WTC11 (cell line): Measurements from ENCODE around the gene TNFRSF1B. TPM values are rescaled to one million over a fixed set of nuclear protein-coding genes. Genes with fewer than 3 reads are reported as not detected.
A peak's percentile ranks its signal among the peaks of the same experiment; 100 is the strongest.

Experiments
- ATAC-seq: fragments of 200-7000 bp; cut with Tn5 transposase; 2 replicates; pipeline ENCODE4 v1.10.0; 2021; ENCODE audit warnings: mild to moderate bottlenecking, moderate library complexity
- CTCF ChIA-PET: fragments of 300-600 bp; sonication (Branson Sonifier 250); formaldehyde crosslinking; loops from one replicate; lab custom pipeline; 2021; ENCODE audit warnings: antibody characterized with exemption; lab: Charles Lee
- POLR2A ChIA-PET: fragments of 350-600 bp; sonication (Branson Sonifier 250); formaldehyde crosslinking; loops from one replicate; lab custom pipeline; 2021; ENCODE audit warnings: antibody characterized with exemption; lab: Charles Lee
- DNase-seq: peaks from one replicate; pipeline ENCODE4 v3.0.0; 2021; ENCODE audit warnings: low spot score
- H3K27ac Mint-ChIP-seq: 2 replicates; pipeline ENCODE4 v1.8.0; 2021; ENCODE audit warnings: mixed read lengths
- H3K27me3 Mint-ChIP-seq: 2 replicates; pipeline ENCODE4 v1.8.0; 2021; ENCODE audit warnings: low read depth, mild to moderate bottlenecking, moderate library complexity, mixed read lengths
- H3K36me3 Mint-ChIP-seq: 2 replicates; pipeline ENCODE4 v1.8.0; 2021; ENCODE audit warnings: mixed read lengths
- H3K4me1 Mint-ChIP-seq: 2 replicates; pipeline ENCODE4 v1.8.0; 2022; ENCODE audit warnings: mixed read lengths
- H3K4me3 Mint-ChIP-seq: 2 replicates; pipeline ENCODE4 v1.8.0; 2021; ENCODE audit warnings: mild to moderate bottlenecking, moderate library complexity, mixed read lengths
- H3K9me3 Mint-ChIP-seq: 2 replicates; pipeline ENCODE4 v1.8.0; 2021; ENCODE audit warnings: mixed read lengths
- EMX1 ChIP-seq: fragments of 250-450 bp; sonication (Bioruptor Pico); IDR thresholded peaks from 2 replicates; pipeline ENCODE4 v1.8.0; 2021; ENCODE audit warnings: mild to moderate bottlenecking
- ESRRA ChIP-seq: sonication (generic); formaldehyde crosslinking; IDR thresholded peaks from 2 replicates; pipeline ENCODE4 v1.8.1; 2022; ENCODE audit warnings: mild to moderate bottlenecking, missing genetic modification reagents, borderline replicate concordance
- FOXP1 ChIP-seq: sonication (generic); formaldehyde crosslinking; IDR thresholded peaks from 2 replicates; pipeline ENCODE4 v1.8.0; 2022; ENCODE audit warnings: missing genetic modification reagents, mild to moderate bottlenecking, moderate library complexity, borderline replicate concordance
- JAZF1 ChIP-seq: fragments of 250-450 bp; sonication (Bioruptor Pico); IDR thresholded peaks from 2 replicates; pipeline ENCODE4 v1.9.0; 2021; ENCODE audit warnings: moderate library complexity, mild to moderate bottlenecking, inconsistent platforms
- NFE2L1 ChIP-seq: sonication (generic); formaldehyde crosslinking; IDR thresholded peaks from 2 replicates; pipeline ENCODE4 v1.8.1; 2023; ENCODE audit warnings: missing genetic modification reagents
- PRRX2 ChIP-seq: fragments of 250-450 bp; sonication (Bioruptor Pico); IDR thresholded peaks from 2 replicates; pipeline ENCODE4 v1.8.0; 2021; ENCODE audit warnings: mild to moderate bottlenecking
- TEAD1 ChIP-seq: sonication (generic); formaldehyde crosslinking; IDR thresholded peaks from 2 replicates; pipeline ENCODE4 v1.8.0; 2022; ENCODE audit warnings: mild to moderate bottlenecking, missing genetic modification reagents
- ZNF121 ChIP-seq: sonication (generic); formaldehyde crosslinking; IDR thresholded peaks from 2 replicates; pipeline ENCODE4 v1.8.0; 2023; ENCODE audit warnings: missing genetic modification reagents
- total RNA-seq: library from RNA; stranded (reverse); gene quantifications from 3 replicates; pipeline ENCODE4 v1.2.3, GENCODE V29; 2021
- TF ChIP-seq, protein P1 (sequence below): fragments of 250-450 bp; sonication (Bioruptor Pico); IDR thresholded peaks from 2 replicates; pipeline ENCODE4 v1.9.0; 2021; ENCODE audit warnings: mild to moderate bottlenecking
- TF ChIP-seq, protein P2 (sequence below): fragments of 250-450 bp; sonication (Bioruptor Pico); conservative IDR thresholded peaks from 2 replicates; pipeline ENCODE4 v1.9.0; 2021; ENCODE audit warnings: mild to moderate bottlenecking
- TF ChIP-seq, protein P3 (sequence below): fragments of 250-450 bp; sonication (Bioruptor Pico); IDR thresholded peaks from 2 replicates; pipeline ENCODE4 v1.9.0; 2021; ENCODE audit warnings: moderate library complexity, mild to moderate bottlenecking, inconsistent platforms, borderline replicate concordance
- TF ChIP-seq, protein P4 (sequence below): sonication (generic); formaldehyde crosslinking; IDR thresholded peaks from 2 replicates; pipeline ENCODE4 v1.8.1; 2023; ENCODE audit warnings: mild to moderate bottlenecking, missing genetic modification reagents, moderate library complexity
- TF ChIP-seq, protein P5 (sequence below): sonication (generic); formaldehyde crosslinking; IDR thresholded peaks from 2 replicates; pipeline ENCODE4 v1.8.0; 2022; ENCODE audit warnings: mild to moderate bottlenecking, missing genetic modification reagents
- TF ChIP-seq, protein P6 (sequence below): fragments of 200-600 bp; IDR thresholded peaks from 2 replicates; pipeline ENCODE4 v1.8.0; 2022; ENCODE audit warnings: antibody characterized with exemption

Gene TNFRSF1B
- total RNA-seq, 1 experiment from 2014 or later: 2.7 TPM

DNA sequence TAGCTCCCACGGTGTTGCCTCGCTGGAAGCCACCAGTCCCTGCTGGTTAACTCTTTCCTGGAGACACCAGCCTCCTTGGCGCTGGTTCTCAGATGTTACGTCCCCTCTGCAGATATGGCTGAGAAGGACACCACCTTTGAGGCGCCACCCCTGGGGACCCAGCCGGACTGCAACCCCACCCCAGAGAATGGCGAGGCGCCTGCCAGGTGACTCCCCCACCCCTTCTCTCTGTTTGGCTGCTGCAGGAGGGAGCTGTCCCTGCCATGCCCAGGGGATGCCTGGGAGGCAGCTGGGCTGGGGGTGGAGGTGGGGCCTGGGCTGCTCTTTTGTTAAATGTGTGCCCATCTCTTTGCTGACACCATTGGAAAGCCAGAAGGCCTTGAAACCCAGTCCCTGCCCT, 43.6 kb upstream of the TNFRSF1B start (continued):
- TF ChIP-seq, protein P1, sequence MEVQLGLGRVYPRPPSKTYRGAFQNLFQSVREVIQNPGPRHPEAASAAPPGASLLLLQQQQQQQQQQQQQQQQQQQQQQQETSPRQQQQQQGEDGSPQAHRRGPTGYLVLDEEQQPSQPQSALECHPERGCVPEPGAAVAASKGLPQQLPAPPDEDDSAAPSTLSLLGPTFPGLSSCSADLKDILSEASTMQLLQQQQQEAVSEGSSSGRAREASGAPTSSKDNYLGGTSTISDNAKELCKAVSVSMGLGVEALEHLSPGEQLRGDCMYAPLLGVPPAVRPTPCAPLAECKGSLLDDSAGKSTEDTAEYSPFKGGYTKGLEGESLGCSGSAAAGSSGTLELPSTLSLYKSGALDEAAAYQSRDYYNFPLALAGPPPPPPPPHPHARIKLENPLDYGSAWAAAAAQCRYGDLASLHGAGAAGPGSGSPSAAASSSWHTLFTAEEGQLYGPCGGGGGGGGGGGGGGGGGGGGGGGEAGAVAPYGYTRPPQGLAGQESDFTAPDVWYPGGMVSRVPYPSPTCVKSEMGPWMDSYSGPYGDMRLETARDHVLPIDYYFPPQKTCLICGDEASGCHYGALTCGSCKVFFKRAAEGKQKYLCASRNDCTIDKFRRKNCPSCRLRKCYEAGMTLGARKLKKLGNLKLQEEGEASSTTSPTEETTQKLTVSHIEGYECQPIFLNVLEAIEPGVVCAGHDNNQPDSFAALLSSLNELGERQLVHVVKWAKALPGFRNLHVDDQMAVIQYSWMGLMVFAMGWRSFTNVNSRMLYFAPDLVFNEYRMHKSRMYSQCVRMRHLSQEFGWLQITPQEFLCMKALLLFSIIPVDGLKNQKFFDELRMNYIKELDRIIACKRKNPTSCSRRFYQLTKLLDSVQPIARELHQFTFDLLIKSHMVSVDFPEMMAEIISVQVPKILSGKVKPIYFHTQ (CRISPR knock-in tag): no peak

DNA sequence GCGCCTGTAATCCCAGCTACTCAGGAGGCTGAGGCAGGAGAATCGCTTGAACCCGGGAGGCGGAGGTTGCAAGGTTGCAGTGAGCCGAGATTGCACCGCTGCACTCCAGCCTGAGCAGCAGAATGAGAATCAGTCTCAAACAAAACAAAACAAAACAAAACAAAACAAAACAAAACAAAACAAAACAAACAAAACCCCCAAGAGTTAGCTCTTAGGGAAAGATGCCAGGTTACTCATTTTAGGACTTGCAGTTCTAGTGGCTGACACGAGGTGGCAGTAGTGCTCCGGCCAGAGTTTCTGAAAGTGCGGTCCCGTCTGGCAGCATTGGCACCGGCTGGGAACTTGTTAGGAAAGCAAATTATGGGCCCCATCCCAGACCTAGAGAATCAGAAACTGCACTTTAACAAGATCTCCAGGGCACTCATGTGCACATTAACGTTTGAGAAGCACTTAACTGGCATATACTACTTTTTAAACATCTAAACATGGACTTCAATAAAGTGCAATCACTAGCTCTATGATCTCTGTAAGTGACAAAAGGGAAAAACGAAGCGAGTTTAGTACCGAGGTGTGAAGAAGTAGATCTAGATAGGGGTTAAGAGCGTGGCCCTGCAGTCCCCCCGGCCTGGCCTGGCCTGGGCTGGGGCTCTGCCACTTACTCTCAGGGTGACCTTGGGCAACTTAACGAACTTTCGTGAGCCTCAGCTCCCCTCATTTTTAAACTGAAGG, 41.9 kb upstream of the TNFRSF1B start:
- POLR2A ChIA-PET: interaction anchor here (0.6 kb wide), 1 partner anchor 1951 kb away, joined by 3 read pairs; no protein-coding TSS in a partner anchor

DNA sequence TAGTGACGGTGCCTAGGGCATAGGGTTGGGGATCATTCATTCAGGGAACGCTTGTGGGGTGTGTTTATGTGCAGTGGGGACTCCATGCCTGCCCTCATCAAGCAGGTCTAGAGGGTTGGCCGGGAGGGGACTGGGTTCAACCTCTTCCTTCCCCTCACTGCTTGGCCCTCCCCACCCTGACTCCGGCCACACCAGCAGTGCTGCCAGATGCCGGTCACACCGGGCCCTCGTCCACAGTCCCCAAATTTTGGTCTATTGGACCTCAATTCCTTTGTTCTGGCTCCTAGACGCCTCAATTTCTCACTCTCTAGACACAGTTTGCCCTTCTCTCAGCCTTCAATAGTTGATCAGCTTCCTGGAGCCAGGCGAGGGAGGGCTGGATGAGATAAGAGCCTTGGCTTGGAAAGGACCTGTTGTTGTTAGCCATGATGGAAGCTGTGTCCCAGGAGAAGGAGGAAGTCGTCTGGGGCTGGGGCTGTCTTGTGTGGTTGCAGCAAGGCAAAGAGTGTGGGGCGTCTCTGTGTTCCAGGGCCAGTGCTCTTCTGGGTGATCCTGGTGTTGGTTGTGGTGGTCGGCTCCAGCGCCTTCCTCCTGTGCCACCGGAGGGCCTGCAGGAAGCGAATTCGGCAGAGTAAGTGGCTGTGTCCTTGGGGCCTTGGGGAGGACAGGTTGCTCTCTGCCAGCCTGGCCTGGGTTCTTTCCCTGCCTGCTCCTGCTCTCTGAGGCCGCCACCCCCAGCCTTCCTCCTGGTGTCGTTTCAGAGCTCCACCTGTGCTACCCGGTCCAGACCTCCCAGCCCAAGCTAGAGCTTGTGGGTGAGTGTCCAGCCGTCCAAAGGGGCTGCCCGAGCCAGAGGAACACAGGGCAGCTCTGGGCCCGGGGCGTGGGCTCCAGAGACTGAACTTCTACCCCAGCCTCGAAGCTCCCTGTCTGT, 41.1 kb upstream of the TNFRSF1B start:
- ATAC-seq: no peak
- Mint-ChIP-seq H3K9me3 (no peaks in the 10 kb centered on the region), H3K4me3 (no peak overlapping the region), H3K27ac (0 out of 2 replicates have a peak overlapping the region, but pooled peaks have one; percentile 20), H3K36me3 (peaks cover 10% of the 10 kb centered on the region), H3K27me3 (no peaks in the 10 kb centered on the region), H3K4me1 (peaks cover 3% of the 10 kb centered on the region; the same call in 1 of the 2 replicates)
- ChIA-PET CTCF (interaction anchor here (1.2 to 9.4 kb wide), 19 partner anchors 10 to 175 kb away, joined by 3 to 325 read pairs (median 10); partner anchors contain the start of gene TNFRSF1B), POLR2A (interaction anchor here (0.6 kb wide), 1 partner anchor 1952 kb away, joined by 3 read pairs; no protein-coding TSS in a partner anchor)
- DNase-seq: no peak
- TF ChIP-seq NFE2L1 (CRISPR knock-in tag) (no peak), JAZF1 (CRISPR knock-in tag) (no peak), PRRX2 (no peak), FOXP1 (CRISPR knock-in tag) (no peak), TEAD1 (CRISPR knock-in tag) (no peak), ESRRA (CRISPR knock-in tag) (no peak), EMX1 (CRISPR knock-in tag) (no peak)
- TF ChIP-seq, protein P2, sequence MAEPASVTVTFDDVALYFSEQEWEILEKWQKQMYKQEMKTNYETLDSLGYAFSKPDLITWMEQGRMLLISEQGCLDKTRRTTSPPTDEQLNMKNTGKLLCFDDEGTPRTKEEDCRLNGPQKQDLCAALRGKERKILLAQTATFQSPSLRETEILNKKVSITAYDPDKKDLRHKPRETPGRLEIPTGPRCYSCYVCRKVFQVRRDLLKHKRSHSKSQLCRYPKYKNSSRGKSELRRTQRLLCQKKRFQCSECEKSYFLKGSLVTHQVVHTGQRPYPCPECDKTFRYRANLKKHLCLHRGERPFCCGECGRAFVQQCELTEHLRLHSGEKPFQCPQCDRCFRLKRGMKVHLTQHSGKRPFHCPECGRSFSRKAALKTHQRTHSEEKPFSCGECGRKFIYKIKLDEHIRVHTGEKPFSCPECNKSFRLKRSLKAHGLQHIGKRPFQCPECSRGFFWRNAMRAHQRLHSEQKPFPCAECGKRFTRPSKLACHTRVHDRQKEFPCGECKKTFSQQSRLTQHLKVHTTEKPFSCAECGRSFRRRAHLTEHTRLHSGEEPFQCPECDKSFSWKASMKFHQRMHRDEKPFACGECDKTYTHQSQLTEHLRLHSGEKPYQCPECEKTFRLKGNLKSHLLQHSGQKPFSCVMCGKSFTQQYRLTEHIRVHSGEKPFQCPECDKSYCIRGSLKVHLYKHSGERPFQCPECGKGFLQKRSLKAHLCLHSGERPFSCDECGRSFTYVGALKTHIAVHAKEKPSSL: no peak
- TF ChIP-seq, protein P3, sequence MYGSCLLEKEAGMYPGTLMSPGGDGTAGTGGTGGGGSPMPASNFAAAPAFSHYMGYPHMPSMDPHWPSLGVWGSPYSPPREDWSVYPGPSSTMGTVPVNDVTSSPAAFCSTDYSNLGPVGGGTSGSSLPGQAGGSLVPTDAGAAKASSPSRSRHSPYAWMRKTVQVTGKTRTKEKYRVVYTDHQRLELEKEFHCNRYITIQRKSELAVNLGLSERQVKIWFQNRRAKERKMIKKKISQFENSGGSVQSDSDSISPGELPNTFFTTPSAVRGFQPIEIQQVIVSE (CRISPR knock-in tag): no peak
- TF ChIP-seq, protein P4, sequence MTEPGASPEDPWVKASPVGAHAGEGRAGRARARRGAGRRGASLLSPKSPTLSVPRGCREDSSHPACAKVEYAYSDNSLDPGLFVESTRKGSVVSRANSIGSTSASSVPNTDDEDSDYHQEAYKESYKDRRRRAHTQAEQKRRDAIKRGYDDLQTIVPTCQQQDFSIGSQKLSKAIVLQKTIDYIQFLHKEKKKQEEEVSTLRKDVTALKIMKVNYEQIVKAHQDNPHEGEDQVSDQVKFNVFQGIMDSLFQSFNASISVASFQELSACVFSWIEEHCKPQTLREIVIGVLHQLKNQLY (CRISPR knock-in tag): no peak
- TF ChIP-seq, protein P5, sequence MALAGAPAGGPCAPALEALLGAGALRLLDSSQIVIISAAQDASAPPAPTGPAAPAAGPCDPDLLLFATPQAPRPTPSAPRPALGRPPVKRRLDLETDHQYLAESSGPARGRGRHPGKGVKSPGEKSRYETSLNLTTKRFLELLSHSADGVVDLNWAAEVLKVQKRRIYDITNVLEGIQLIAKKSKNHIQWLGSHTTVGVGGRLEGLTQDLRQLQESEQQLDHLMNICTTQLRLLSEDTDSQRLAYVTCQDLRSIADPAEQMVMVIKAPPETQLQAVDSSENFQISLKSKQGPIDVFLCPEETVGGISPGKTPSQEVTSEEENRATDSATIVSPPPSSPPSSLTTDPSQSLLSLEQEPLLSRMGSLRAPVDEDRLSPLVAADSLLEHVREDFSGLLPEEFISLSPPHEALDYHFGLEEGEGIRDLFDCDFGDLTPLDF (CRISPR knock-in tag): no peak

More for the DNA sequence above, 41.9 kb upstream of the TNFRSF1B start:
- no peak overlapping the region for H3K4me3 Mint-ChIP-seq
- peaks cover 3% of the 10 kb centered on the region; the same call in 1 of the 2 replicates for H3K4me1 Mint-ChIP-seq
- ATAC-seq: peak; percentile 40; the same call in 1 of the 2 replicates
- H3K27me3 Mint-ChIP-seq: no peaks in the 10 kb centered on the region
- no peaks in the 10 kb centered on the region for H3K9me3 Mint-ChIP-seq
- TF ChIP-seq ZNF121 (CRISPR knock-in tag): 0 out of 2 replicates have a peak, but pooled peaks have one; percentile 2
- peak; percentile 53; the same call in 1 of the 2 replicates for TF ChIP-seq FOXP1 (CRISPR knock-in tag)
- TF ChIP-seq, protein P6, sequence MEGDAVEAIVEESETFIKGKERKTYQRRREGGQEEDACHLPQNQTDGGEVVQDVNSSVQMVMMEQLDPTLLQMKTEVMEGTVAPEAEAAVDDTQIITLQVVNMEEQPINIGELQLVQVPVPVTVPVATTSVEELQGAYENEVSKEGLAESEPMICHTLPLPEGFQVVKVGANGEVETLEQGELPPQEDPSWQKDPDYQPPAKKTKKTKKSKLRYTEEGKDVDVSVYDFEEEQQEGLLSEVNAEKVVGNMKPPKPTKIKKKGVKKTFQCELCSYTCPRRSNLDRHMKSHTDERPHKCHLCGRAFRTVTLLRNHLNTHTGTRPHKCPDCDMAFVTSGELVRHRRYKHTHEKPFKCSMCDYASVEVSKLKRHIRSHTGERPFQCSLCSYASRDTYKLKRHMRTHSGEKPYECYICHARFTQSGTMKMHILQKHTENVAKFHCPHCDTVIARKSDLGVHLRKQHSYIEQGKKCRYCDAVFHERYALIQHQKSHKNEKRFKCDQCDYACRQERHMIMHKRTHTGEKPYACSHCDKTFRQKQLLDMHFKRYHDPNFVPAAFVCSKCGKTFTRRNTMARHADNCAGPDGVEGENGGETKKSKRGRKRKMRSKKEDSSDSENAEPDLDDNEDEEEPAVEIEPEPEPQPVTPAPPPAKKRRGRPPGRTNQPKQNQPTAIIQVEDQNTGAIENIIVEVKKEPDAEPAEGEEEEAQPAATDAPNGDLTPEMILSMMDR: peak; percentile 97
- TF ChIP-seq NFE2L1 (CRISPR knock-in tag): no peak
- DNase-seq: peak; percentile 78
- peaks cover 19% of the 10 kb centered on the region for H3K36me3 Mint-ChIP-seq
- 0 out of 2 replicates have a peak overlapping the region, but pooled peaks have one; percentile 33 for H3K27ac Mint-ChIP-seq
- CTCF ChIA-PET: interaction anchor here (0.6 to 9.4 kb wide), 60 partner anchors 10 to 534 kb away, joined by 3 to 325 read pairs (median 6); partner anchors contain the start of genes MFN2, TNFRSF1B and TNFRSF8
